ENCODE data around the gene CACFD1. TPM values are rescaled to one million over a fixed set of nuclear protein-coding genes. Genes with fewer than 3 reads are reported as not detected.

CACFD1 gene
- polyA plus RNA-seq (2013, experiment 1 of 2): 18.8 TPM
- 19.4 TPM for polyA plus RNA-seq (2013, experiment 2 of 2)

- H3K36me3 ChIP-seq (replicated peaks in 1 of 2; ENCODE audit: control insufficient read depth in 2 of 2, insufficient read depth in 2 of 2, low read length in 2 of 2): peaks cover 4 to 12% of the 10 kb centered on the region in 2 donors
- peak within 1 kb of the TSS; percentile 97 for H3K23ac ChIP-seq (ENCODE audit: low read depth, low read length, poor library complexity)
- H3K4ac ChIP-seq (ENCODE audit: low read length): peak within 1 kb of the TSS; percentile 77
- H3K4me3 ChIP-seq (ENCODE audit: low read length in 2 of 2): peak within 1 kb of the TSS; percentile 80 to 97
- H2BK120ac ChIP-seq (ENCODE audit: low read depth, low read length): peak within 1 kb of the TSS; percentile 91
- DNase-seq (ENCODE audit: low spot score): peak; percentile 98
- H4K91ac ChIP-seq (ENCODE audit: low read depth, low read length, poor library complexity): peak within 1 kb of the TSS; percentile 95
- peak within 1 kb of the TSS; percentile 98 for H3K9ac ChIP-seq (ENCODE audit: low read depth, low read length, poor library complexity)
- H2AK5ac ChIP-seq (ENCODE audit: low read depth, low read length): peak within 1 kb of the TSS; percentile 82
- peak within 1 kb of the TSS; percentile 89 for H3K4me2 ChIP-seq (ENCODE audit: insufficient read depth, low read length, poor library complexity, severe bottlenecking)
- WGBS, 2 donors (ENCODE audit: extremely low coverage in 2 of 2, insufficient read length in 2 of 2, insufficient replicate concordance in 1 of 2): no CpG with 5 or more reads among the region's 86 CpGs
- peak within 1 kb of the TSS; percentile 100 for H3K18ac ChIP-seq (ENCODE audit: low read length)
- H2AFZ ChIP-seq (ENCODE audit: low read length): peak within 1 kb of the TSS; percentile 100
- H3K27me3 ChIP-seq (ENCODE audit: control insufficient read depth in 3 of 3, insufficient read depth in 3 of 3, low read depth in 1 of 3, low read length in 3 of 3): peaks cover 0 to 2% (median 0%) of the 10 kb centered on the region in 3 experiments
- H3K27ac ChIP-seq (replicated peaks; ENCODE audit: low read length): peak within 1 kb of the TSS; percentile 98
- H3K14ac ChIP-seq (ENCODE audit: low read length): peak within 1 kb of the TSS; percentile 97
- H3K9me3 ChIP-seq (replicated peaks in 1 of 2; ENCODE audit: control insufficient read depth in 2 of 2, insufficient read depth in 1 of 2, low read depth in 1 of 2, low read length in 2 of 2): no peaks in the 10 kb centered on the region
- peak within 1 kb of the TSS; percentile 100 for H2BK12ac ChIP-seq (ENCODE audit: low read length)
- H3K4me1 ChIP-seq (ENCODE audit: control insufficient read depth in 2 of 2, insufficient read depth in 1 of 2, low read depth in 1 of 2, low read length in 2 of 2): peaks cover 10 to 24% of the 10 kb centered on the region in 2 donors
- H2BK5ac ChIP-seq (ENCODE audit: low read length): peak within 1 kb of the TSS; percentile 93
- H2BK15ac ChIP-seq (ENCODE audit: low read length): peak within 1 kb of the TSS; percentile 85
- H3K79me1 ChIP-seq (ENCODE audit: low read depth, low read length): peaks cover 22% of the 10 kb centered on the region
- H4K8ac ChIP-seq (ENCODE audit: low read depth, low read length): no peak within 1 kb of the TSS
Observed at GRCh38 chr9:133459476-133460404, at the start of gene CACFD1. CACFD1 (plus strand) TSS chr9:133459978; CDS start chr9:133460067, 89 bp downstream.

GRCh38 chr9:133415170-133415569 is 44.6 kb upstream of the CACFD1 start:
- no peak overlapping the region for H2BK120ac ChIP-seq (ENCODE audit: low read depth, low read length)
- no peak overlapping the region for H2BK15ac ChIP-seq (ENCODE audit: low read length)
- peaks cover 37 to 61% of the 10 kb centered on the region in 2 donors for H3K36me3 ChIP-seq (replicated peaks in 1 of 2; ENCODE audit: control insufficient read depth in 2 of 2, insufficient read depth in 2 of 2, low read length in 2 of 2)
- H3K23ac ChIP-seq (ENCODE audit: low read depth, low read length, poor library complexity): no peak overlapping the region
- no peak overlapping the region for H3K27ac ChIP-seq (replicated peaks; ENCODE audit: low read length)
- WGBS, 2 donors (ENCODE audit: extremely low coverage in 2 of 2, insufficient read length in 2 of 2, insufficient replicate concordance in 1 of 2): no CpG with 5 or more reads among the region's 1 CpG
- no peaks in the 10 kb centered on the region for H3K9me3 ChIP-seq (replicated peaks in 1 of 2; ENCODE audit: control insufficient read depth in 2 of 2, insufficient read depth in 1 of 2, low read depth in 1 of 2, low read length in 2 of 2)
- DNase-seq (ENCODE audit: low spot score): no peak
- no peak overlapping the region for H3K4me3 ChIP-seq (ENCODE audit: low read length in 2 of 2)
- no peak overlapping the region for H3K4ac ChIP-seq (ENCODE audit: low read length)
- H2BK5ac ChIP-seq (ENCODE audit: low read length): no peak overlapping the region
- H3K9ac ChIP-seq (ENCODE audit: low read depth, low read length, poor library complexity): no peak overlapping the region
- H3K4me2 ChIP-seq (ENCODE audit: insufficient read depth, low read length, poor library complexity, severe bottlenecking): no peak overlapping the region
- no peaks in the 10 kb centered on the region for H3K27me3 ChIP-seq (ENCODE audit: control insufficient read depth in 3 of 3, insufficient read depth in 3 of 3, low read depth in 1 of 3, low read length in 3 of 3)
- no peak overlapping the region for H2AFZ ChIP-seq (ENCODE audit: low read length)
- H2BK12ac ChIP-seq (ENCODE audit: low read length): no peak overlapping the region
- no peak overlapping the region for H3K18ac ChIP-seq (ENCODE audit: low read length)
- no peak overlapping the region for H3K14ac ChIP-seq (ENCODE audit: low read length)
- no peak overlapping the region for H4K91ac ChIP-seq (ENCODE audit: low read depth, low read length, poor library complexity)
- peaks cover 3 to 9% of the 10 kb centered on the region in 2 donors for H3K4me1 ChIP-seq (ENCODE audit: control insufficient read depth in 2 of 2, insufficient read depth in 1 of 2, low read depth in 1 of 2, low read length in 2 of 2)
- peaks cover 13% of the 10 kb centered on the region for H3K79me1 ChIP-seq (ENCODE audit: low read depth, low read length)
- H4K8ac ChIP-seq (ENCODE audit: low read depth, low read length): no peak overlapping the region
- no peak overlapping the region for H2AK5ac ChIP-seq (ENCODE audit: low read depth, low read length)

- Histone ChIP-seq H3K9ac (ENCODE audit: low read depth, low read length, poor library complexity) (peak within 1 kb of the TSS; percentile 89), H3K27ac (replicated peaks; ENCODE audit: low read length) (peak within 1 kb of the TSS; percentile 98), H3K4ac (ENCODE audit: low read length) (peak within 1 kb of the TSS; percentile 93), H2AK5ac (ENCODE audit: low read depth, low read length) (peak within 1 kb of the TSS; percentile 26), H3K4me2 (ENCODE audit: insufficient read depth, low read length, poor library complexity, severe bottlenecking) (peak within 1 kb of the TSS; percentile 89), H3K14ac (ENCODE audit: low read length) (no peak within 1 kb of the TSS), H2BK12ac (ENCODE audit: low read length) (no peak within 1 kb of the TSS), H3K36me3 (replicated peaks in 1 of 2; ENCODE audit: control insufficient read depth in 2 of 2, insufficient read depth in 2 of 2, low read length in 2 of 2) (peaks cover 17 to 36% of the 10 kb centered on the region in 2 donors), H3K23ac (ENCODE audit: low read depth, low read length, poor library complexity) (peak within 1 kb of the TSS; percentile 76), H3K4me3 (ENCODE audit: low read length in 2 of 2) (peak within 1 kb of the TSS; percentile 73 to 84), H4K91ac (ENCODE audit: low read depth, low read length, poor library complexity) (no peak within 1 kb of the TSS), H3K27me3 (ENCODE audit: control insufficient read depth in 3 of 3, insufficient read depth in 3 of 3, low read depth in 1 of 3, low read length in 3 of 3) (no peaks in the 10 kb centered on the region), H3K79me1 (ENCODE audit: low read depth, low read length) (peaks cover 4% of the 10 kb centered on the region), H3K9me3 (replicated peaks in 1 of 2; ENCODE audit: control insufficient read depth in 2 of 2, insufficient read depth in 1 of 2, low read depth in 1 of 2, low read length in 2 of 2) (no peaks in the 10 kb centered on the region), H2BK15ac (ENCODE audit: low read length) (no peak within 1 kb of the TSS), H2AFZ (ENCODE audit: low read length) (peak within 1 kb of the TSS; percentile 94), H2BK5ac (ENCODE audit: low read length) (peak within 1 kb of the TSS; percentile 60), H3K18ac (ENCODE audit: low read length) (peak within 1 kb of the TSS; percentile 97), H3K4me1 (ENCODE audit: control insufficient read depth in 2 of 2, insufficient read depth in 1 of 2, low read depth in 1 of 2, low read length in 2 of 2) (peaks cover 3 to 9% of the 10 kb centered on the region in 2 donors), H2BK120ac (ENCODE audit: low read depth, low read length) (no peak within 1 kb of the TSS), H4K8ac (ENCODE audit: low read depth, low read length) (peak within 1 kb of the TSS; percentile 70)
- WGBS, 2 donors (ENCODE audit: extremely low coverage in 2 of 2, insufficient read length in 2 of 2, insufficient replicate concordance in 1 of 2): no CpG with 5 or more reads among the region's 75 CpGs
- peak; percentile 92 for DNase-seq (ENCODE audit: low spot score)
Observed at GRCh38 chr9:133417541-133418461, 42.0 kb upstream of the CACFD1 start, which contains the start of gene REXO4. REXO4 (minus strand) TSS chr9:133418010; CDS start chr9:133417844, 166 bp downstream.
